Immature natural killer cell (primary cell): ENCODE results near the gene KLHL6. TPM values are rescaled to one million over a fixed set of nuclear protein-coding genes. Genes with fewer than 3 reads are reported as not detected.
A peak's percentile ranks its signal among the peaks of the same experiment; 100 is the strongest.

Experiments used
- DNase-seq, 3 donors: peaks; one replicate each; pipeline ENCODE4 v3.0.0; 2022; ENCODE audit warnings: mixed read lengths in 1 of 3
- H3K27ac Mint-ChIP-seq, 6 donors: one replicate each; pipeline ENCODE4 v1.8.0; 2020; ENCODE audit warnings: mixed read lengths in 6 of 6, mild to moderate bottlenecking in 5 of 6, inconsistent platforms in 4 of 6, moderate library complexity in 3 of 6
- H3K27me3 Mint-ChIP-seq, 3 donors: one replicate each; pipeline ENCODE4 v1.8.0; 2020 to 2021; ENCODE audit warnings: low read depth in 3 of 3, mild to moderate bottlenecking in 3 of 3, mixed read lengths in 3 of 3, moderate library complexity in 3 of 3, inconsistent platforms in 1 of 3
- H3K36me3 Mint-ChIP-seq, 3 donors: one replicate each; pipeline ENCODE4 v1.8.0; 2020; ENCODE audit warnings: mixed read lengths in 3 of 3, inconsistent platforms in 2 of 3, mild to moderate bottlenecking in 2 of 3
- H3K4me1 Mint-ChIP-seq, 2 donors: one replicate each; pipeline ENCODE4 v1.8.0; 2020; ENCODE audit warnings: inconsistent platforms in 2 of 2, mild to moderate bottlenecking in 2 of 2, mixed read lengths in 2 of 2, moderate library complexity in 1 of 2
- H3K4me3 Mint-ChIP-seq, 5 donors: one replicate each; pipeline ENCODE4 v1.8.0; 2020; ENCODE audit warnings: mild to moderate bottlenecking in 5 of 5, mixed read lengths in 5 of 5, inconsistent platforms in 3 of 5, moderate library complexity in 3 of 5
- H3K9me3 Mint-ChIP-seq, 6 donors: one replicate each; pipeline ENCODE4 v1.8.0; 2020; ENCODE audit warnings: mild to moderate bottlenecking in 6 of 6, mixed read lengths in 6 of 6, inconsistent platforms in 4 of 6, moderate library complexity in 3 of 6
- polyA plus RNA-seq, 3 donors: library from polyadenylated mRNA; unstranded; fragments of 300-500 nt; fragmentation: Illumina TruSeq; gene quantifications; one replicate each; pipeline ENCODE4 v1.2.3, GENCODE V29; 2021

Gene KLHL6
- polyA plus RNA-seq, 3 donors from 2014 or later = 2.2 to 6.1 (median 3.9) TPM

GRCh38 chr3:183502237-183503181 lies 53.0 kb downstream of the KLHL6 start:
- no peak overlapping the region for H3K4me3 Mint-ChIP-seq
- H3K27me3 Mint-ChIP-seq = peaks cover 0 to 3% (median 3%) of the 10 kb centered on the region in 3 donors
- H3K9me3 Mint-ChIP-seq = peaks cover 0 to 4% (median 0%) of the 10 kb centered on the region in 6 donors
- no peak for DNase-seq
- H3K27ac Mint-ChIP-seq = no peak overlapping the region
- H3K4me1 Mint-ChIP-seq = peaks cover 0 to 2% of the 10 kb centered on the region in 2 donors
- peaks cover 23 to 40% (median 38%) of the 10 kb centered on the region in 3 donors for H3K36me3 Mint-ChIP-seq

- peaks cover 0 to 2% of the 10 kb centered on the region in 2 donors for H3K4me1 Mint-ChIP-seq
- DNase-seq = no peak
- peaks cover 0 to 3% (median 3%) of the 10 kb centered on the region in 3 donors for H3K27me3 Mint-ChIP-seq
- peak overlapping the region in 1 of 6 donors; percentile 69 for H3K27ac Mint-ChIP-seq
- H3K36me3 Mint-ChIP-seq = peaks cover 16 to 33% (median 32%) of the 10 kb centered on the region in 3 donors
- H3K9me3 Mint-ChIP-seq = peaks cover 0 to 4% (median 0%) of the 10 kb centered on the region in 6 donors
- H3K4me3 Mint-ChIP-seq = no peak overlapping the region
Measured at GRCh38 chr3:183500981-183501704, 54.4 kb downstream of the KLHL6 start.

- Mint-ChIP-seq H3K4me1 (peaks cover 0 to 2% of the 10 kb centered on the region in 2 donors), H3K36me3 (peaks cover 12 to 28% (median 24%) of the 10 kb centered on the region in 3 donors), H3K9me3 (no peaks in the 10 kb centered on the region), H3K27ac (peak overlapping the region in 1 of 6 donors; percentile 44), H3K27me3 (peaks cover 0 to 3% (median 3%) of the 10 kb centered on the region in 3 donors), H3K4me3 (no peak overlapping the region)
- DNase-seq = no peak
Measured at GRCh38 chr3:183500319-183500718, 55.2 kb downstream of the KLHL6 start.

- no peaks in the 10 kb centered on the region for H3K9me3 Mint-ChIP-seq
- peaks cover 14 to 30% (median 18%) of the 10 kb centered on the region in 3 donors for H3K36me3 Mint-ChIP-seq
- peaks cover 0 to 2% of the 10 kb centered on the region in 2 donors for H3K4me1 Mint-ChIP-seq
- peak overlapping the region in 2 of 6 donors; percentile 1 to 40 for H3K27ac Mint-ChIP-seq
- H3K27me3 Mint-ChIP-seq = peaks cover 0 to 3% (median 2%) of the 10 kb centered on the region in 3 donors
- H3K4me3 Mint-ChIP-seq = no peak overlapping the region
- no peak for DNase-seq
Measured at GRCh38 chr3:183498634-183499033, 56.9 kb downstream of the KLHL6 start.

GRCh38 chr3:183497313-183497712 lies 58.2 kb downstream of the KLHL6 start:
- Mint-ChIP-seq H3K27me3 (peaks cover 0 to 3% (median 2%) of the 10 kb centered on the region in 3 donors), H3K36me3 (peaks cover 12 to 34% (median 21%) of the 10 kb centered on the region in 3 donors), H3K4me3 (no peak overlapping the region), H3K27ac (no peak overlapping the region), H3K4me1 (no peaks in the 10 kb centered on the region), H3K9me3 (no peaks in the 10 kb centered on the region)
- DNase-seq = no peak

- Mint-ChIP-seq H3K27me3 (no peaks in the 10 kb centered on the region), H3K4me1 (no peaks in the 10 kb centered on the region), H3K27ac (no peak overlapping the region), H3K4me3 (no peak overlapping the region), H3K9me3 (no peaks in the 10 kb centered on the region), H3K36me3 (peaks cover 13 to 37% (median 23%) of the 10 kb centered on the region in 3 donors)
- no peak for DNase-seq
Measured at GRCh38 chr3:183496311-183496710, 59.2 kb downstream of the KLHL6 start.

GRCh38 chr3:183494341-183494740 lies 61.2 kb downstream of the KLHL6 start:
- H3K4me1 Mint-ChIP-seq = no peaks in the 10 kb centered on the region
- peaks cover 13 to 35% (median 22%) of the 10 kb centered on the region in 3 donors for H3K36me3 Mint-ChIP-seq
- H3K27ac Mint-ChIP-seq = peak overlapping the region in 1 of 6 donors; percentile 6
- no peak overlapping the region for H3K4me3 Mint-ChIP-seq
- H3K9me3 Mint-ChIP-seq = no peaks in the 10 kb centered on the region
- H3K27me3 Mint-ChIP-seq = no peaks in the 10 kb centered on the region
- DNase-seq = no peak

- Mint-ChIP-seq H3K4me3 (no peak overlapping the region), H3K36me3 (peaks cover 13 to 35% (median 20%) of the 10 kb centered on the region in 3 donors), H3K27ac (peak overlapping the region in 1 of 6 donors; percentile 6), H3K9me3 (no peaks in the 10 kb centered on the region), H3K27me3 (no peaks in the 10 kb centered on the region), H3K4me1 (no peaks in the 10 kb centered on the region)
- no peak for DNase-seq
Measured at GRCh38 chr3:183493296-183494045, 62.0 kb downstream of the KLHL6 start.

GRCh38 chr3:183492849-183493179 lies 62.7 kb downstream of the KLHL6 start:
- H3K9me3 Mint-ChIP-seq = no peaks in the 10 kb centered on the region
- no peak overlapping the region for H3K4me3 Mint-ChIP-seq
- no peaks in the 10 kb centered on the region for H3K27me3 Mint-ChIP-seq
- no peak overlapping the region for H3K27ac Mint-ChIP-seq
- DNase-seq = no peak
- peaks cover 13 to 31% (median 20%) of the 10 kb centered on the region in 3 donors for H3K36me3 Mint-ChIP-seq
- no peaks in the 10 kb centered on the region for H3K4me1 Mint-ChIP-seq

- Mint-ChIP-seq H3K27ac (peak overlapping the region in 1 of 6 donors; percentile 11), H3K36me3 (peaks cover 13 to 27% (median 20%) of the 10 kb centered on the region in 3 donors)
Measured at GRCh38 chr3:183491923-183492848, 63.3 kb downstream of the KLHL6 start.

GRCh38 chr3:183491109-183491922 lies 64.2 kb downstream of the KLHL6 start:
- no peak overlapping the region for H3K27ac Mint-ChIP-seq
- H3K27me3 Mint-ChIP-seq = peaks cover 0 to 1% (median 0%) of the 10 kb centered on the region in 3 donors
- H3K4me1 Mint-ChIP-seq = no peaks in the 10 kb centered on the region
- H3K36me3 Mint-ChIP-seq = peaks cover 13 to 27% (median 20%) of the 10 kb centered on the region in 3 donors
- no peak for DNase-seq
- H3K9me3 Mint-ChIP-seq = no peaks in the 10 kb centered on the region
- no peak overlapping the region for H3K4me3 Mint-ChIP-seq

More at GRCh38 chr3:183491923-183492848, 63.3 kb downstream of the KLHL6 start:
- no peak for DNase-seq
- no peak overlapping the region for H3K4me3 Mint-ChIP-seq
- peaks cover 0 to under 1% (median 0%) of the 10 kb centered on the region in 3 donors for H3K27me3 Mint-ChIP-seq
- H3K9me3 Mint-ChIP-seq = no peaks in the 10 kb centered on the region
- no peaks in the 10 kb centered on the region for H3K4me1 Mint-ChIP-seq

GRCh38 chr3:183490653-183491052 lies 64.9 kb downstream of the KLHL6 start:
- Mint-ChIP-seq H3K4me3 (no peak overlapping the region), H3K9me3 (no peaks in the 10 kb centered on the region), H3K27me3 (peaks cover 0 to 1% (median 0%) of the 10 kb centered on the region in 3 donors), H3K27ac (no peak overlapping the region), H3K36me3 (peaks cover 9 to 24% (median 20%) of the 10 kb centered on the region in 3 donors), H3K4me1 (no peaks in the 10 kb centered on the region)
- DNase-seq = no peak
